WTC11 (cell line): ENCODE measurements around the gene CTNNA3.

Experiments used
- CBFB ChIP-seq: sonication (generic); formaldehyde crosslinking; IDR thresholded peaks from 2 replicates; pipeline ENCODE4 v1.8.1; 2022; ENCODE audit warnings: mild to moderate bottlenecking, low read depth, missing genetic modification reagents
- CTCF ChIP-seq: fragments of 200-600 bp; IDR thresholded peaks from 2 replicates; pipeline ENCODE4 v1.8.0; 2022; ENCODE audit warnings: antibody characterized with exemption
- ESRRA ChIP-seq: sonication (generic); formaldehyde crosslinking; IDR thresholded peaks from 2 replicates; pipeline ENCODE4 v1.8.1; 2022; ENCODE audit warnings: mild to moderate bottlenecking, missing genetic modification reagents, borderline replicate concordance
- IRF2 ChIP-seq: sonication (generic); formaldehyde crosslinking; IDR thresholded peaks from 2 replicates; pipeline ENCODE4 v1.8.0; 2022; ENCODE audit warnings: low read depth, missing genetic modification reagents, borderline replicate concordance
- MLX ChIP-seq: sonication (generic); formaldehyde crosslinking; IDR thresholded peaks from 2 replicates; pipeline ENCODE4 v1.8.1; 2023; ENCODE audit warnings: mild to moderate bottlenecking, missing genetic modification reagents, moderate library complexity

- TF ChIP-seq CTCF (no peak), IRF2 (CRISPR knock-in tag) (no peak), CBFB (no peak), MLX (no peak), ESRRA (CRISPR knock-in tag) (no peak)
Measured at GRCh38 chr10:66747451-66747850, 948.5 kb downstream of the CTNNA3 start.
